NCI-H1092 treated with DMSO at 0.1 percent for 48 hours (cell line): Measurements from ENCODE around the gene KRTAP12-4.
A peak's percentile ranks its signal among the peaks of the same experiment; 100 is the strongest.
"Not testable (repeated sequence)": the region's sequence is repeated elsewhere in the genome, so short reads cannot be mapped to it uniquely, and the experiment has no call there.

ENCODE experiments used
- DNase-seq: peaks from one replicate; lab custom pipeline; 2025; lab: John Stamatoyannopoulos, UW

Gene KRTAP12-4

DNA sequence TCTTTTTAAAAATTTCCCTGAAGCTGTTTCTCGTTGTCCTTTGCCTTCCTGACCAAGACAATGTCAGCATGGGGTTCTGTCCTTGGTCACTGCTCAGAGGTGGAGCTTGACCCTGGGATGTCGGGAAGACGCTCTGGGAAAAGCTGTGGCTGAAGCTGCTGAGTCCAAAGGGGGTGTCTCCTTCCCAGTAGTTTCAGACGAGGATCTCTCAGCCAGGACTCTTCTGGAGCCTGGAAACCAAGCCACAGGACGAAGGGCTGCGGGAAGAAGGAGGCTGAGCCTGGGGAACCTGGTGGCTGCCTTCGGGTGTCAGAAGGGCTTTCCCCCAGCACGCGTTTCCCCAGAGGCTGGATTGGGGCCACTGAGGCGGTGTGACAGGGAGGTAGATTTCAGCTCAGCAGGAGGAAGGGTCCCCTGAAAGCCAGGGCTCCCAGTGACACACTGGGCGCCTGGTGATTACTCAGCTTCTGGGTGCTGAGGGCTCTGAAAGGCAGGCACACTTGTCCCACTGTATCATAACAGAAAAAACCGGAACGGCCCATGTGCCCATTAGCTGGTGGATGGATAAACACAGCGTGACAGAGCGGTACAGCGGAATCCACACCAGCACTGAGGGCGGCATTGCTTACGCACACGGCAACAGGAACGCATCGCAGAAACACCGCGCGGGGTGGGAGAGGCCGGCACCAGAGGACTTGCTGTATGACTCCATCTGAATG lies 32.5 kb upstream of the KRTAP12-4 start:
- no peak for DNase-seq

DNA sequence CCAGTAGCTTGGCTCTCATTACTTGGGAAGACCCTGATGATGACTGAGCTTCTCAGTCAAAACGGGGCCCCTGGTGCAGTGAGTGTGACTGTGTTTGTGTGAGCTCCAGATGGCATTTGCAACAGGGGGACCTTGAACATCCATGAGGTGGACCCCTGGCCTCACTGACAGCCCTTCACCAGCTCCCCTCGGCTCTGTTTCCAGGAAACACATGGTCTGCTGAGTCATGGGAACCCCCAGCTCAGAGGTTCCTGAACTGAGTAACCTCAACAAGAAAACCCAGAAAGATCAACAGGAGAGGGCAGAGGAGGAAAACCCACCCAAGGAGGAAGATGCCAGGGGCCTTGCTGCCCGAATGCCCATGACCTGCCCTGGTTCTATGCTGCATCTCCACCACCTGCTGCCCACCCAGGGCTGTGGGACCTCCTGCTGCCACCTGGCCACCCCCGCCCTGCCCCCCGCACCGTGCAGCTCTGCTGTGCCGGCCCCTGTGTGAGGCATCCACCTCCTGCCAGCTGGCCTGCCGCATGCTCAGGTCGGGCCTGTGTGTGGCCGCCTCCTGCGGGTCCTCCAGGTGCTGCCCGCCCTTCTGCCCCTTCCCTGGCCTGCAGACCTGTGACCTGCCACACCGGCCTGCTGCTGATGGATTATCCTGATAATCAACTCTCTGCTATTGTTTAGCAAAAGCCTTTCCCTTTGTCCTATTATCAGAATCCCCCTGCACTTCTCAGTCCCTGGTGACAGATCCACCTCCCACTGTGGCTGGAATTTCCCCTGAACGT lies 31.7 kb upstream of the KRTAP12-4 start:
- DNase-seq, result no peak

GRCh38 chr21:44685050-44685449 lies 30.6 kb upstream of the KRTAP12-4 start:
- not testable (repeated sequence) for DNase-seq

DNA sequence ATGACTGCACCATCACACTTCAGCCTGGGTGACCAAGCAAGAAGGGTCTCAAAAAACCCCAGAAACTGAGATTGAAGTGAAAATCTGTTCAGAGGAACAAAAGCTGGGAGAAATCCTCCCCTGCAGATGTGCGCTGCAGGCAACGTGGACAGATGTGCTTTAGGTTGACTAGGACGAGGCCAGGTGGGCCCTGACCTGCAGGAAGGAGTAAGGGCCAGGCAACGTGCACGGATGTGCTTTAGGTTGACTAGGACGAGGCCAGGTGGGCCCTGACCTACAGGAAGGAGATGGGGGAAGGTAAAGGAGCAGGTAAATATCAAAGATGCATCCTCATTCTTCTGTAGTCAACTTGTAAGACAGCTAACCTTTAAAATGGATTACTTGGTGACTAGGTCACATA lies 30.0 kb upstream of the KRTAP12-4 start:
- no peak for DNase-seq

GRCh38 chr21:44684077-44684476 lies 29.6 kb upstream of the KRTAP12-4 start:
- no peak for DNase-seq

DNA sequence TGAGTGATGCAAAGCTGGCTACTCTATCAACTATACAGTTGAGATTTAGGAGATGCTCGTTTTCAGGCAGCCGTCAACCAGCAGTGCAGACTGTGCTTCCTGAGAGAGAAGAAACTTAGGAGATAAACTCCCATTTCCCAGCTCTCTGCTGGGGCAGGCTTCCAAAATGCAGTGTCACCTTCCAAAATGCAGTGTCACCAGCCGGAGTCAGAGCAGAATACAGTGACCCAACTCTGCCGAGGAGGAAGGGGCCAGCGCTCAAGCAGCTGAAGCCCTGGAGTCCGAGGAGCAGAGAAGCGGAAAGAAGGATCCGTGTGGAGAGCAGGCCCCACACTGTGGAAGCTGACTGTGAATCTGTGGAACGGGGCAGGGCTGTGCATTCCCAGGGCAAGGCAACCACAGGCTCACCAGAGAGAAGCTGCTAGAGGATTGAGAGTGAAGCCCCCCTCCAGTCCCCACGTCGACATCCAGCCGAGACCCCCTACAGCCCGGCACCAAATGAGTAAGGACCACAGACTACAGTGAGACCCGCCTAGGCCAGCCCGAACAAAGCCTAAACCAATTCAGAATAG lies 28.2 kb upstream of the KRTAP12-4 start:
- DNase-seq, result no peak

DNA sequence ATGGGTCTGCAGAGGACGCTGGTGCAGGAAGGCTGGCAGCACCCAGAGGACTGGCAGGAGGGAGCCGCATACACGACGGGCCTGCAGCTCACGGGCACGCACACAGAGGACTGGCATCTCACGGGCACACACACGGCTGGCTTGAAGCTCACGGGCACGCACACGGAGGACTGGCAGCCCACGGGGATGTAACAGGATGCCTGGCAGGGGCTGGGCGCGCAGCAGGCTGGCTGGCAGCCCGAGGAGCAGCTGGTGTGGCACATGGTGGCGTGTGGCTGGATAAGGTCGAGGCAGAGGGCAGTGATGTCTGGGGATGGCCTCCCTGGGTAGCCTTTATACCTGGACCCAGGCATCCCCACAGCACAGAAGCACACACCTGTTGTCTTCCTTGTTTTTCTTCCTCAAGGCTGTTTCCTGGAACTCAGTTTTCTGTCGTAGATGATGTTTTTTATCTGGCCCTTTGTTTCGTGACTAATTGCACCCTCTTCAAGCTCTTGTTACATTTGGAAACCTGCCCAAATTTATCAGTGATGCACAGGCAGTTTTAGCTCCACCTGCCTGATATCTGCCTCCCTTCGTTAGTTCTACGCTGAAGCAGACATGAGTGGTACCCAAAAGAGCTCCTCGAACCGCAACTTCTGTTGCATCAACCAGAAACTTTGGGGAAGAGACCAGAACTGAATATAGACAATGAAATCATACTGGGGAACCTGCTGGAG lies 27.6 kb upstream of the KRTAP12-4 start, which contains the start of gene KRTAP12-1:
TSS of gene KRTAP12-1 (minus strand) at position 303 of the 719 bp plus-strand sequence. CDS start at position 263, 40 bp downstream.
- peak; percentile 92 for DNase-seq

DNA sequence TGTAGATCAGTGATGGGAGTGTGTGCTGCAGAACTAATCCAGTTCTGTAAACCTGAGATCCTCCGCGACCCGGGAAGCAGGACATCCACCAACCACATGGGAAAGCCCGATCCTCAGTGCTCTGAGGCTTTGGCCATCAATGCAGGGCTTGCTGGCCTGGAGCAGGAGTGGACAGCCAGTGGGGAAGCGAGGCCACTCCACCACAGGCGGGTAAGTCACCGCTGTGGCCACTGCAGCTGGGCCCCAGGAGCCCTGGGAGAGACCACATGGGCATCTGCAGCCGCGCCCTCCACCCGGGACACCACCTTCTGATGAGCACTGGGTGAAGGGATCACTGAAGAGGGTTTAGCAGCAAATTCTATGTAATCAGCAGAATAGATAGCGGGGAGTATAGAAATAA lies 26.7 kb upstream of the KRTAP12-4 start:
- no peak for DNase-seq

DNA sequence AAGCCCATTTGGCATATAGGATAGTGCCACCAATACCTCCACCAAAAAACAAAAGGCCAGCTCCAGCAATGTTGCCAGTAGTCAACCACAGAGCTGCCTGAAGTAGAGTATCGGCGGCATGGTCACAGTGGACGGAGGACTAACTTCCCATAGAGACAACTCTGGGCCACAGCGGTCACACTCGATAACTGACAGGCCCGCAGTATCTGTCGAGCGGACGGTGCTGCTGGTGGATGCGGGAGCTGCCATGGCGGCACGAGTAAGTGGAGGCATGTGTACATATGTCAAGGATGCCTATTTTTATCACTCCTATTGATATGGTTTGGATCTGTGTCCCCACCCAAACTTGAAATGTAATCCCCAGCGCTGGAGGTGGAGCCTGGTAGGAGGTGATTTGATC lies 23.4 kb upstream of the KRTAP12-4 start:
- DNase-seq, result no peak

DNA sequence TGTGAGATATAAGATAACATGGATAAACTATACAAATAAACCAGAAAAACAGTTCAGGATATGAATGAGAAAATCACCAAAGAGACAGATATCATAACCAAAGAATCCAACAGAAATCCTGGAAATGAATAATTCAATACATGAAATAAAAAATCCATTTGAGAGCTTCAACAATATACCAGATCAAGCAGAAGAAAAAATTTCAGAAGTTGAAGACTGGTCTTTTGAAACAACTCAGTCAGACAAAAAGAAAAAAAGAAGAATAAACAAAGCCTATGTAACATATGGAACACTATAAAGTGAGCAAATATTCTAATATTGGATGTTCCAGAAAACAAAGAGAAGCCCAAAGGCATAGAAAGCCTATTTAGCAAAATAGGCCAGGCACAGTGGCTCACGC lies 17.5 kb upstream of the KRTAP12-4 start:
- DNase-seq, result no peak

GRCh38 chr21:44670642-44671432 lies 16.4 kb upstream of the KRTAP12-4 start:
- no peak for DNase-seq

DNA sequence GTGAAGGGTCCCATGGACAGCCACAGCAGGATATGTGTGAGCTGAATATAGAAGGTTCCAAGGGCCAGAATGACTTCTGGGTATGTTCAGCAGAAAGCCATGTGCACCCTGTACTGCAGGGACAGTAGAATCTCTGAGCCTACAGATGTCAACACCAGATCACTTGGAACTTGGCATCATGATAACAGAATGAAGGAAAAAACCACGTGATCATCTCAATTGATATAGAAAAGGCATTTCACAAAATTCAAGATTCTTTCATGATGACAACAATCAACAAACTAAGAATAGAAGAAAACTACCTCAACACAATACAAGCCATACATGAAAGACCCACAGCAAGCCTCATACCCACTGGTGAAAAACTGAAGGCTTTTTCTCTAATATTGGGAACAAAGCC lies 13.2 kb upstream of the KRTAP12-4 start:
- DNase-seq, result no peak

- peak; percentile 69 for DNase-seq
These were observed 12.2 kb upstream of the KRTAP12-4 start, which contains the start of gene KRTAP12-2 for GRCh38 chr21:44666401-44667320. Gene KRTAP12-2 (minus strand): TSS chr21:44666927. CDS start chr21:44666886, 41 bp downstream.

DNA sequence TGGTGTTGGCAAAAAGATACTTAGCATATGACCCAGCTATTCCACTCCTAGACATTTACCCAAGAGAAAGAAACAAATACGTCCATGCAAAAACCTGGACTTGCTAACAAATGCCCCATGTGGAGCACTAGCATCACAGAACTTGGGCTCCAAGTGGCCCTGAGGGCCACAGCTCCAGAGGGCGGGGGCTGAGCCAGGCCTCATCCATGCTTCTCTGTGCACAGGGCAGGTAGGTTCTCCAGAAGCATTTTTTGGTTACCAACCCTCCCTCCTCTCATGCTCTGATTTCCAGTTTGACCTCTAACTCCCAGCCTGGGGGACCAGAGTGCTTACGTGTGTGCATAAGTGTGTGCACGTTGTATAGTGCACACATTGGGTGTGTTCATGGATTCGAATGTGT lies 10.2 kb upstream of the KRTAP12-4 start:
- DNase-seq, result no peak

GRCh38 chr21:44661567-44661966 lies 7.1 kb upstream of the KRTAP12-4 start:
- DNase-seq, result not testable (repeated sequence)

- DNase-seq, result no peak
These were observed 4.6 kb upstream of the KRTAP12-4 start for GRCh38 chr21:44658913-44659595.

DNA sequence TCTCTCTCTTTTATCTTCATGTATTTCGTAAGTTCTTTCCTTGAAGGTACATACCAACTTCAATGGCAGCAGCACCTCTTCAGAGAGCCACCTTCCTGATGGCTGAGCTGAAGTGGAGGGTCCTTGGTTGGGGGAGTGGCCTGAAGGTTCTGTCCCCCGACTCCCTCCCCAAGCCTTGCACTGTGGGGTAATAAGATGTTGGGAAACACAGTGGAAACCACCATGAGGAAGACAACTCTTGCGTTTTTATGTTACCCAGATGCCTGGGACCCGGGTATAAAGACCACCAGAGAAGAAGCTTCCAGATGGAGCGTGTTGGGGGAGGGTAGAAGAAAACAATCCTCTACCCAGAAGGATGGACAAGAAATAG lies 4.1 kb upstream of the KRTAP12-4 start:
- no peak for DNase-seq

- DNase-seq, result no peak
These were observed 3.4 kb upstream of the KRTAP12-4 start, which contains the start of gene KRTAP12-3 for GRCh38 chr21:44657635-44658540. Gene KRTAP12-3 (plus strand): TSS chr21:44657932. CDS start chr21:44657980, 48 bp downstream.

DNA sequence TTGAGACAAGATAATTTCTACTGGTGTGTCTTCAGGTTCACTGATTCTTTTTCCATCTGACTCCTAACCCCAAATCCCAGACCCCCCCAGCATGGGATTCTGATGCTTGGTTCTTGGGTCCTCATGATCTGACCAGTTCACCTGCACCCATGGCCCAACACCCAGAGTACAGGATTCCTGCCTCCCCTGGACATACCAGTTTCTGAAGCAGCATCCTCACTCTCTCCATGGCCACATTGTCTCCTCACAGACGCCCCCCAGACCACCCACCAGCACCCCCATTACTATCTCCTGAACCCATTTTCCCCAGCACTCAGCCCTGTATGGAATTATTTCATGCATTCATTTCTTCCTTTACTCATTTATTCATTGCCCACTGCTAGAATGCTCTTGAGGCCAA lies 2.4 kb upstream of the KRTAP12-4 start:
- DNase-seq, result no peak
